Pancreas (tissue), 10 donors: ENCODE results near the gene SPEG. TPM values are rescaled to one million over a fixed set of nuclear protein-coding genes. Genes with fewer than 3 reads are reported as not detected.
A peak's percentile ranks its signal among the peaks of the same experiment; 100 is the strongest.

ENCODE experiments used
- ATAC-seq, 4 donors: fragments of 200-7000 bp; cut with Tn5 transposase; one replicate each; pipeline versions ENCODE4 v1.8.0 to v1.9.1; 2020; ENCODE audit warnings: mild to moderate bottlenecking in 4 of 4, moderate library complexity in 4 of 4
- DNase-seq, 6 donors: peaks; one replicate each; pipeline ENCODE4 v3.0.0-alpha.2; 2020
- FAIRE-seq: peaks from 2 replicates; lab custom pipeline; 2012; peaks lifted over from hg19 to GRCh38; lab: Jason Lieb, UNC
- H3K27ac ChIP-seq, 4 donors: fragments of 200-600 bp; sonication (generic); 1 replicate in 3 of 4; 2 replicates in 1 of 4; pipeline versions ENCODE4 v1.5.0 to v1.8.0; 2020
- H3K27me3 ChIP-seq, 4 donors: fragments of 200-600 bp; one replicate each; pipeline ENCODE4 v1.8.0; 2021
- H3K36me3 ChIP-seq, 3 donors: fragments of 200-600 bp; sonication (generic) in 1 of 3; one replicate each; pipeline versions ENCODE4 v1.5.0 to v1.8.0; 2020 to 2021
- H3K4me1 ChIP-seq, 3 donors: fragments of 200-600 bp; one replicate each; pipeline ENCODE4 v1.8.0; 2021
- H3K4me3 ChIP-seq, 4 donors: fragments of 200-600 bp; sonication (generic) in 2 of 4; one replicate each; pipeline versions ENCODE4 v1.5.0 to v1.8.0; 2020 to 2021
- H3K9me3 ChIP-seq, 4 donors: fragments of 200-600 bp; one replicate each; pipeline ENCODE4 v1.8.0; 2021
- CTCF ChIP-seq, 4 donors: fragments of 200-600 bp; sonication (generic) in 3 of 4; IDR thresholded peaks; one replicate each; pipeline versions ENCODE4 v1.5.0 to v1.8.0; 2021; ENCODE audit warnings: antibody characterized with exemption in 4 of 4
- WGBS, 2 donors: extraction: QIAGEN DNeasy Blood & Tissue Kit; methylation state at CpG; one replicate each; pipeline ENCODE4 v1.1.7; 2013; 5-methylcytosine and 5-hydroxymethylcytosine counted together
- intact Hi-C, 3 donors: fragments of 100-400 bp; cut with DNase I; formaldehyde crosslinking; loops; one replicate each; pipeline versions ENCODE4 v1.11.1 to v1.14.2; 2022
- polyA plus RNA-seq, 2 donors: library from polyadenylated mRNA; stranded (reverse); fragments of 200-250 nt; gene quantifications; one replicate each; pipeline ENCODE4 v1.2.3, GENCODE V29; 2013
- total RNA-seq, 6 donors: library from RNA; stranded (reverse); fragmentation: NEBNext Ultra II Directional in 4 of 6; extraction: Animal tissue kit (Norgen Biotek cat#: 25700) in 4 of 6; gene quantifications; one replicate each; pipeline versions ENCODE4 v1.2.1 to v1.2.4, GENCODE V29; 2021 to 2023
- donor health status: healthy with polysubstance abuse.
- donor health status: DM: no; HTN: no; CAD: no; lungs with moderate emphysema.
- donor health status: DM: no; HTN: no; CAD: no.
- donor health status: control.
- donor health status: control.
- donor health status: Bipolar disorder and iron deficiency.
- donor health status: DM: yes; HTN: yes; CAD: no.
- donor health status: DM: no; HTN: no; CAD: no.
- donor health status: DM: no; HTN: no; CAD: no.
- donor health status: DM: yes; HTN: yes; CAD: no.

SPEG gene
- total and polyA plus RNA-seq, 8 donors, result 2.6 to 33.3 (median 4.2) TPM

GRCh38 chr2:219395609-219396008, 39.0 kb upstream of the SPEG start:
- no peak for FAIRE-seq
- Histone ChIP-seq H3K4me1 (peaks cover 5 to 12% (median 11%) of the 10 kb centered on the region in 3 donors), H3K4me3 (no peak overlapping the region), H3K9me3 (no peaks in the 10 kb centered on the region), H3K27ac (no peak overlapping the region), H3K36me3 (no peaks in the 10 kb centered on the region), H3K27me3 (no peaks in the 10 kb centered on the region)
- DNase-seq, result no peak
- WGBS, 2 donors, result 83 to 84% methylated on average over 3 of the region's 3 CpGs
- ATAC-seq, result no peak
- TF ChIP-seq CTCF (IDR thresholded peaks at IDR 0.05), result no peak
- intact Hi-C loops, result no loop called here

GRCh38 chr2:219396863-219397457, 37.7 kb upstream of the SPEG start:
- intact Hi-C loops, result no loop called here
- H3K9me3 ChIP-seq, result no peaks in the 10 kb centered on the region
- no peak for DNase-seq
- ATAC-seq, result no peak
- H3K4me1 ChIP-seq, result peaks cover 5 to 12% (median 11%) of the 10 kb centered on the region in 3 donors
- no peak for TF ChIP-seq CTCF (IDR thresholded peaks at IDR 0.05)
- H3K27me3 ChIP-seq, result no peaks in the 10 kb centered on the region
- H3K27ac ChIP-seq, result no peak overlapping the region
- WGBS, 2 donors, result 79 to 85% methylated on average over 6 of the region's 6 CpGs
- no peak for FAIRE-seq
- no peak overlapping the region for H3K4me3 ChIP-seq
- H3K36me3 ChIP-seq, result no peaks in the 10 kb centered on the region

- WGBS, 2 donors, result 12 to 13% methylated on average over 5 of the region's 5 CpGs
- FAIRE-seq, result no peak
- intact Hi-C loops, result no loop called here
- Histone ChIP-seq H3K9me3 (no peaks in the 10 kb centered on the region), H3K4me3 (peak overlapping the region in 1 of 4 donors; percentile 4), H3K36me3 (no peaks in the 10 kb centered on the region), H3K27me3 (no peaks in the 10 kb centered on the region), H3K4me1 (peaks cover 5 to 12% (median 11%) of the 10 kb centered on the region in 3 donors), H3K27ac (peak overlapping the region; percentile 18 to 58 (median 36))
- TF ChIP-seq CTCF (IDR thresholded peaks at IDR 0.05), result no peak
- ATAC-seq, result peak; percentile 56 to 74 (median 70)
- peak in 2 of 6 donors; percentile 33 to 53 for DNase-seq
These were observed 35.8 kb upstream of the SPEG start for GRCh38 chr2:219398721-219399363.

- intact Hi-C loops, result no loop called here
- WGBS, 2 donors, result 71 to 79% methylated on average over 14 of the region's 14 CpGs
- DNase-seq, result no peak
These were observed 34.7 kb upstream of the SPEG start for GRCh38 chr2:219399716-219400478.

More at GRCh38 chr2:219399716-219400478, 34.7 kb upstream of the SPEG start:
- FAIRE-seq, result no peak
- Histone ChIP-seq H3K27me3 (no peaks in the 10 kb centered on the region), H3K36me3 (no peaks in the 10 kb centered on the region), H3K4me1 (peaks cover 5 to 12% (median 11%) of the 10 kb centered on the region in 3 donors), H3K4me3 (no peak overlapping the region), H3K9me3 (no peaks in the 10 kb centered on the region), H3K27ac (peak overlapping the region in 1 of 4 donors; percentile 58)
- ATAC-seq, result no peak
- TF ChIP-seq CTCF (IDR thresholded peaks at IDR 0.05), result no peak
